Erythroblast (primary cell): ENCODE results near the gene RNF31.

Source experiments
- GATA1 ChIP-seq: IDR thresholded peaks from 2 replicates; pipeline ENCODE4 v1.6.1; 2011; ENCODE audit warnings: low read depth, mild to moderate bottlenecking, control low read depth, low read length, moderate library complexity
- POLR2A ChIP-seq: IDR thresholded peaks from 2 replicates; pipeline ENCODE4 v1.6.1; 2011; ENCODE audit warnings: mild to moderate bottlenecking, low read length

GRCh38 chr14:24187539-24187915, 40.2 kb downstream of the RNF31 start:
- no peak for TF ChIP-seq POLR2A
- TF ChIP-seq GATA1: no peak
